Choroid plexus epithelial cell (primary cell): Measurements from ENCODE around the gene KCNH2.

Experiments used
- DNase-seq: peaks from one replicate; pipeline ENCODE4 v3.0.0-alpha.2; 2010; ENCODE audit warnings: low read depth
- H3K4me3 ChIP-seq: 2 replicates; pipeline ENCODE4 v1.5.1; 2011; ENCODE audit warnings: low read depth, mild to moderate bottlenecking, control low read depth, low read length, moderate library complexity
- TF ChIP-seq, protein P1 (sequence below): conservative IDR thresholded peaks from 2 replicates; pipeline ENCODE4 v1.5.1; 2011; ENCODE audit warnings: low read depth, mild to moderate bottlenecking, control low read depth, inconsistent platforms, low read length, moderate library complexity

KCNH2 gene

DNA sequence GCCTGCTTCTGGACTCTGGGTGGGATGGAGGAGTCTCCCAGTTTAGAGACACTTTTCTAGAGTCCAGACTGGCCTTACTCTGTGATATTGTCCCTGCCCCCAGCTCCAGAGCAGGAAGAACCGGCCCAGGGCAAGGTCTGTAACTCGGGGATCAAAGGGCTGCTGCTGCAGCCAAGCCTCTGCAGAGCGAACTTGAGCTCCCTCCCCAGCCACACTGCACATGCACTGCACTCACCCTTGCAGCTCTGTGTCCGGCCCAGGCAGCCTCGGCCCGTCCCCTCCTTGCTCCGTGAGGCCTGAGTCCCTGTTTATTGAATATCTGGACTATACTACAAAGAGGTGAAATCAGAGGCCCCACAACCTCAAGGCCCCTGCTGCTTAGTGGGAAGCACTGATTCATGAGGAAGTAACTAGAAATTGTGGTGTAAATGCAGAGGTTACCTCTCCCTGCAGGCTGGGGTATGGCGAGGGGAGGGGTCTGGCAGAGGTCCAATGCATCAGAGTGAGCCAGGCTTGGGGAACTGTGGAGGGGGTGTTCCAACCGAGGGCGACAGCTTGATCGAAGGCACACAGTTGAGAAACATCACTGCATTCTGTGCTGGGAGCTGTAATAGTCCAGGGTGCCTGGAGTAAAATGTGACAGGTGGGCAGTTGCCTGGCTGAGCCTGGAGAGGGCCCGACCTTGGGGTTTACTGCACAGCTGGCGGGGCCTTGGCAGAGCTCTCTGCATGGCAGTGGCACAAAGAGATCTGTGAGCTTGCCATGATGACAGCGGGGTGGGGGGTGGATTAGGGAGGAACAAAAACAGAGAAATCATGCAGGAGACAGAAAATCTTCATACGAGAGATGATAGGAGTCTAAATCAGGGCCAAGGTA lies 76.7 kb downstream of the KCNH2 start:
- TF ChIP-seq, protein P1, sequence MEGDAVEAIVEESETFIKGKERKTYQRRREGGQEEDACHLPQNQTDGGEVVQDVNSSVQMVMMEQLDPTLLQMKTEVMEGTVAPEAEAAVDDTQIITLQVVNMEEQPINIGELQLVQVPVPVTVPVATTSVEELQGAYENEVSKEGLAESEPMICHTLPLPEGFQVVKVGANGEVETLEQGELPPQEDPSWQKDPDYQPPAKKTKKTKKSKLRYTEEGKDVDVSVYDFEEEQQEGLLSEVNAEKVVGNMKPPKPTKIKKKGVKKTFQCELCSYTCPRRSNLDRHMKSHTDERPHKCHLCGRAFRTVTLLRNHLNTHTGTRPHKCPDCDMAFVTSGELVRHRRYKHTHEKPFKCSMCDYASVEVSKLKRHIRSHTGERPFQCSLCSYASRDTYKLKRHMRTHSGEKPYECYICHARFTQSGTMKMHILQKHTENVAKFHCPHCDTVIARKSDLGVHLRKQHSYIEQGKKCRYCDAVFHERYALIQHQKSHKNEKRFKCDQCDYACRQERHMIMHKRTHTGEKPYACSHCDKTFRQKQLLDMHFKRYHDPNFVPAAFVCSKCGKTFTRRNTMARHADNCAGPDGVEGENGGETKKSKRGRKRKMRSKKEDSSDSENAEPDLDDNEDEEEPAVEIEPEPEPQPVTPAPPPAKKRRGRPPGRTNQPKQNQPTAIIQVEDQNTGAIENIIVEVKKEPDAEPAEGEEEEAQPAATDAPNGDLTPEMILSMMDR = no peak
- no peak overlapping the region for H3K4me3 ChIP-seq
- DNase-seq = peak; percentile 1

DNA sequence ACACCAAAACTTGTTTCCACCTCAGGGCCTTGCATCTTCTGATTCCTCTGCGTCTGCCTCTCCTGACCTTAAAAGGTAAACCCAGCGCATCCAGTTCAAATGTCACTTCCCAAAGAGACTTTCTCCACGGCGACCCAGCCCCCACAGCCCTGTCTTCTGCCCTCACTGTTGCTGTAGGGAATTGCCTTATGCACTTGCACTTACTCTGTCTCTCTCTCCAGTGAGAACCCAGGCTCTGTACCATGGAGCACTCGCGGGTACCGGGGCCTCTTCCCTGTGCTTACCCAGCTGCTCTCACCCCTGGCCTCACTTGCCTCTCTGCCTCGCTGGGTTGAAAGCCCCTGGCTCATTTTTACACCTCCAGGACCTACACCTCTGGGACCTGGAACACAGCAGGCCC lies 77.4 kb downstream of the KCNH2 start:
- TF ChIP-seq, protein P1 = no peak
- no peak for DNase-seq
- no peak overlapping the region for H3K4me3 ChIP-seq

DNA sequence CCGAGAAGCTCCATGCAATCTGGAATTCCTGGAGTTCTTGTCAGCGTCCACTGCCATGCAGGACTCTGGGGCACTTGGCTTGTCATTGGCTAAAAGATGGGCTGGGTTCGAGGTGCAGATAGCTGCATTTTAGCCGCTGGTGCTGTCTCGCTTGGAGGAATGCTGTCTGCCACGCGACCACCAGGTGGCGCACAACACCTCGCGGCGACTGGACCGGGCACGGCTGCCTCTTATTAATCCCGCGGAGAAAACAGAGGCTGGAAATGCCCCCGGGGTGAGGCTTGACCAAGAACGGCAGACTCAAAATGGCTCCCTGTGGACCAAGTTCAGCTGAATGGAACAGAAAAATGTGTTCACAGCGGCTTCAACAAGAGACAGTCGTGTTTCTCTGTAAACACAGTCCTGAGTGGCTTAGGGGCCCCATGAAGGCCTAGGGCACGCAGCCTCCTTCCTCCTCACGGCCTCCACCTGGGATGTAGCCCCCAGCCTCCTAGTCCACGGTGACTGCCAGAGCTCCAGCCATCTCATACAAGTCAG lies 79.6 kb downstream of the KCNH2 start:
- TF ChIP-seq, protein P1 = peak; percentile 90
- H3K4me3 ChIP-seq = no peak overlapping the region
- peak; percentile 73 for DNase-seq

DNA sequence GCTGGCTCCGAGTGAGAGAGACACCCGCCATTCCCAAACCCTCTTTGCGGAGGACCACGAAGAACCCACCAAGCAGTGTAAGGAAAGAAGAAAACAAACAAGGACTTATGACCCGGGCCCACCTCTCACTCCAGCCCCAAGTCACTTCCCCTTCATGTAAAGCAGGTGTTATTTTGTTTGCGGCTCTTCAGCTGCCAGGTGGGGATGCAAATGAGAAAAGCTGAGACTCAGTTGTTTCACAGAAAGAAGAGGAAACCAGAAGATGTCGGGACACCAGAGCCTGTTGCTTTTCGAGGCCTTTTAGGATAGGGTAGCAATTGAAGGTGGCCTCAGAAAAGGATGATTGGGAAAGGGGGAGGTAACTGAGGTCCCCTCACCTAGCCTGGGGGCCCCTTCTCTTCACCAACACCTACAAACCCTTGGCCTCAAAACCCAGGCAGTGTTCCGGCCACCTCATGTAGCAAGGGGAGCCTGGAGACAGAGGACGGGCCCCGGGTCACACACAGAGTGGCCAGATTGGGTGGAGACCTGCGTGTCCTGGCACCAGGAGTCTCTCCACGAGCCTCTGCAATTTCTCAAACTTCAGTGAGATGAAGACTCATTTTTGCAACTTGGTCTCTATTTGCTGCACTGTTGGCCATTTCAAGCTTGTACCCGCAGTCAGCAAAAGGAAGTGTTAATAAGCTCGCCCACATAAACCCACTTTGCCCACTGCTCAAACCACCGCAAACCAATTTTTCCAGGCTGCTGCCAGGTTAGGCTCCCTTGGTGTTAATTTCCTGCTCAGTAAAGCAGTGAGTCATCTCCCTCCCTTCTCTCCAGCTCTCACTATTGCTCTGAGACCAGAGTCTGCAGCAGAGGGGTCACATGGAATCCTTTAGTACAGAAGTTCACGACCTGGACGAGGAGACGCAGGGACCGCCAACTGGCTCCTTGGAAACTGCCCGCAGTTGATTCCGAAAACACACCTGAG lies 80.3 kb downstream of the KCNH2 start:
- DNase-seq = peak; percentile 23
- no peak overlapping the region for H3K4me3 ChIP-seq

DNA sequence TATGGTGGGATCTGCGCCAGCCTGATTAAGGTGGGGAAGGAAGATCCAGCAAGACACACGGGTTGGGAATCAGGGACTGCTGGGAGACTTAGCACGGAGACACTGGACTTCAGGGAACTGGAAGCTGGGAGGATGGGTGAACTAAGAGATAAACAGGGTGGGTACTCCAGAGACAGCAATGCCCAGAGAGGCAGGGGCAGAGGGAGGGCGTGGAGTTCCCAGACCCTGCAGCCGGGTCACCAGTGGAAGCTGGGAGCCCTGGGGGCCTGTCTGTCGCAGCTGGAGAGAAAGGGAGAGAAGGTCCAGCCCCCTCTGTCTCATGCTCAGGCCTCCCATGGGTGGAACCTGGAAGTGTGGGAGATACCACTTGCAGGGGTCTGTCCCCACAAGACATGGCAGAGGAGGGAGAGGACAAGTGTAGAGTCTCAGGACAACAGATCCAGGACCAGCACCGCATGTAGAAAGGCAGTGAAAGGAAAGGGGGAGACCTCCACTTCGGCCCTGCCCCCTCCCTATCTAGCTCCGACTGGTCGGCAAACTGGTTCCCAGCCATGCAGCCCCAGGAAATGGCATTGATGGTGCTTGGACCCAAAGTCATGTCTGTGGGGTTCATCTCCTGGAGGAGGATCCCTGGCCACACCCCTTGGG lies 81.4 kb downstream of the KCNH2 start:
- H3K4me3 ChIP-seq = no peak overlapping the region
- TF ChIP-seq, protein P1 = no peak
- DNase-seq = no peak

More for the DNA sequence above, 80.3 kb downstream of the KCNH2 start:
- TF ChIP-seq, protein P1 = no peak

DNA sequence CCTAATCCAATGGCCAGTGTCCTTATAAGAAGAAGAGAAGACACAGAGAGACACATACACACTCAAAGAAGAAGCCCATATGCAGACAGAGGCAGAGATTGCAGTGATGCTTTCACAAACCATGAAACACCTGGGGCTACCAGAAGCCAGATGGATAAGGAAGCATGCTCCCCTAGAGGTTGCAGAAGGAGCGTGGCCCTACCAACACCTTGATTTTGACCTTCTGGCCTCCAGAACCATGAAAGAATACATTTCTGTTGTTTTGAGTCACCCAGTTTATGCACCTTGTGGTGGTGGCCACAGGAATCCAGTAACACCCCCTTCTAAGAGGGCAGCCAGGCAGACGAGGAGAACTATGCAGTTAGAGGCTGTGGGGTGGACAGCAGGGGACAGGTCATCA lies 82.3 kb downstream of the KCNH2 start:
- H3K4me3 ChIP-seq = no peak overlapping the region
- no peak for DNase-seq
- TF ChIP-seq, protein P1 = no peak
